Muscle layer of colon (tissue), 2 donors: Measurements from ENCODE around the gene DDR1.
"Not testable (repeated sequence)": the region's sequence is repeated elsewhere in the genome, so short reads cannot be mapped to it uniquely, and the experiment has no call there.

Source experiments
- H3K27ac ChIP-seq: one replicate; pipeline ENCODE4 v1.7.0; 2013; ENCODE audit warnings: low read depth, mild to moderate bottlenecking, low read length, moderate library complexity
- H3K27me3 ChIP-seq, 2 donors: one replicate each; pipeline ENCODE4 v1.7.0; 2013; ENCODE audit warnings: low read length in 2 of 2, mild to moderate bottlenecking in 2 of 2; ENCODE audit not compliant: insufficient read depth in 2 of 2, control insufficient read depth in 1 of 2
- H3K36me3 ChIP-seq: one replicate; pipeline ENCODE4 v1.7.0; 2013; ENCODE audit warnings: mild to moderate bottlenecking, low read length; ENCODE audit not compliant: insufficient read depth
- H3K4me1 ChIP-seq: one replicate; pipeline ENCODE4 v1.7.0; 2013; ENCODE audit warnings: mild to moderate bottlenecking, low read length; ENCODE audit not compliant: insufficient read depth
- H3K4me3 ChIP-seq, 2 donors: one replicate each; pipeline ENCODE4 v1.7.0; 2013; ENCODE audit warnings: low read length in 2 of 2, low read depth in 1 of 2, mild to moderate bottlenecking in 1 of 2, moderate library complexity in 1 of 2
- H3K9ac ChIP-seq: one replicate; pipeline ENCODE4 v1.7.0; 2013; ENCODE audit warnings: low read length
- H3K9me3 ChIP-seq: one replicate; pipeline ENCODE4 v1.7.0; 2013; ENCODE audit warnings: mild to moderate bottlenecking, low read length
- donor health status: abdominal sarcoma.
- donor health status: Adenocarcinoma of cecum.

The DDR1 gene

DNA sequence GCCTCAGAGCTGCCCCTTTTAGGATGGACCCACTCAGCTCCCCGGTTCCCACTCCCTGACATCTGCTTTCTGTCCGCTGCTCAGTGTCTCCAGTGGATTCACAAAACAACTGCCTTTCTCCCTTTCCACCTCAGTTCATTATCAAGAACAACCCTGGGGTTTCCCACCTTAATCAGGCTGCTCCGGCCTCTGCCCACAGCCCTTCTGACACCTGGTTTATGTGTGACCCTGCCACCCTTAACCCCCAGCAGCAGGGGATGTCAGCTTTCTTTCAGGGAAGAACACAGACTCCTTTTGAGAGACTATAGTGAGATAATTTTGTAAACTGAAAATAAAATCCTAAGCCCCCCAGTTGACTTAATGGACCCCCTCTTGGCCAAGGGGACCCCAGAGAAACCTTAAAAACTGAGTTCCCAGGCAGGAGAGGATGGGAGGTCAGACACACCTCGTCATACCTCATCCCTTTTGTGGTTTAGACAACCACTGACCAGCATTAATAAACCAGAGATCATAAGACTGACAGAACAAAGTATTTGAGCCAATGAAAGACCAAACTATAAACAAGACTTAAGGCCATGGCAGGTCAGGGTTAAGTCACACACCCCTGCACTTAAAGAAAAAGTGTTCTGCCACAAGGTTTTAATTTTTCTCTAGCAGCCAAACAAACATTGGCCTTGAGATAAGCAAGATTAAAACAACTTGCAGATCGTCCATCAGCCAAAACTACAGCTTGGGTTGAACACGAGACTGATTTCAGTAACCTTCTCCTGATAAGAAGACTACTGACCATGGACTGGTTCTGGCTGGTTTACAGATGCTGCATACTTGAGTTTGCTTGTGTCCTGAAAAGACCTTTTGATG is 42.4 kb upstream of the DDR1 start:
- Histone ChIP-seq H3K27ac (no peak overlapping the region), H3K36me3 (no peaks in the 10 kb centered on the region), H3K9ac (no peak overlapping the region), H3K9me3 (no peaks in the 10 kb centered on the region), H3K4me1 (peaks cover 2% of the 10 kb centered on the region), H3K27me3 (no peaks in the 10 kb centered on the region), H3K4me3 (no peak overlapping the region)

DNA sequence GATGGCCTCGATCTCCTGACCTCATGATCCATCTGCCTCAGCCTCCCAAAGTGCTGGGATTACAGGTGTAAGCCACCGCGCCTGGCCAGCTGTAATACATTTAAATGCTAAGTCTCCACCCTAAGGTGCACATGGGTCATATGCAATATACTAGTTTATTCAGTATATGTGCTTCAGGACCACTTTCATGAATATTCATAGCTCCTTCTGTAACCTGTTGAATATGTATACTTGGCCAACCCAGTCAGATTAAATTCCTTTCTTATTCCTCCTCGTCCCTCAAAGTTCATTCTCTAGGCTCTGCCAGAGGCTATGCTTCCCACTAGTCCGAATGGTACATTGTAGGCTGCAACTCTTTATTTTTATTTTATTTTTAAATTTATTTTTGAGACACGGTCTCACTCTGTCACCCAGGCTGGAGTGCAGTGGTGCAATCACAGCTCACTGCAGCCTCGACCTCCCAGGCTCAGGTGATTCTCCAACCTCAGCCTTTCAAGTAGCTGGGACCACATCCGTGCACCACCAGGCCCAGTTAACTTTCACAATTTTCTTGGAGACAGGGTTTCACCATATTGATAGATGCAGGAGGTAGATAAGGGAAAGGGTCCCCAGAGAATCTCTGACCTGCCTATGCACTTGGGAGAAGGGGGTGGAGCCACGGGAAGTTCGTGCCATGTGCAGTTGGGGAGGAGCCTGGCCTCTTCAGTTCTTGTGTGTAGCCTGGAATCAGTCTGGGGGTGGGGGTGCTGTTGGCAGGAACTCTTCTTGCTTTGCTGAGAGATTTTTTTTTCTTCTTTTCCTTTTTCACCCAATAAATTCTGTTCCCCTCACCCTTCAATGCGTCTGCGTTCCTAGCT is 41.3 kb upstream of the DDR1 start:
- no peak overlapping the region for H3K27ac ChIP-seq
- H3K36me3 ChIP-seq = no peaks in the 10 kb centered on the region
- H3K27me3 ChIP-seq = no peaks in the 10 kb centered on the region
- no peaks in the 10 kb centered on the region for H3K9me3 ChIP-seq
- H3K4me1 ChIP-seq = no peaks in the 10 kb centered on the region
- H3K4me3 ChIP-seq = no peak overlapping the region
- no peak overlapping the region for H3K9ac ChIP-seq

DNA sequence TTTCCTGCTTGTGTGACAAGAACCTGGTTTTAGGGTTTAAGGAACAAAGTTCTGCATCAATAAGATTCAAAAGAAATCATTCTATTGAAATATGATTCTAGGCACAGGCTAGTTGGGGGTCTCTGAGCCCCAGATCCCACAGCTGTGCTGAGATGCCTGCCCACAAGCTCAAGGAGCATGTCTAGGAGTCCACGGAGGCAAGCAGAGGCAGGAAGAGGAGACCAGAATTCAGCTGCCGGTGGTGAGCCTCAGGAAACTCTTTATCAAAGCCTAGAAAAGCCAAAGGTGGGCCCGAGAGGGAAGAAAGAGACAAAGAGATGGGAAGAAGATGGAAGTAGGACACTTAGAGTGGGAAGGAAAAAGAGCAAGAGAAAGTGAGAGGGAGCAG is 40.7 kb upstream of the DDR1 start:
- Histone ChIP-seq H3K36me3 (no peaks in the 10 kb centered on the region), H3K27me3 (no peaks in the 10 kb centered on the region), H3K27ac (no peak overlapping the region), H3K4me3 (no peak overlapping the region), H3K9me3 (no peaks in the 10 kb centered on the region), H3K9ac (no peak overlapping the region), H3K4me1 (no peaks in the 10 kb centered on the region)

DNA sequence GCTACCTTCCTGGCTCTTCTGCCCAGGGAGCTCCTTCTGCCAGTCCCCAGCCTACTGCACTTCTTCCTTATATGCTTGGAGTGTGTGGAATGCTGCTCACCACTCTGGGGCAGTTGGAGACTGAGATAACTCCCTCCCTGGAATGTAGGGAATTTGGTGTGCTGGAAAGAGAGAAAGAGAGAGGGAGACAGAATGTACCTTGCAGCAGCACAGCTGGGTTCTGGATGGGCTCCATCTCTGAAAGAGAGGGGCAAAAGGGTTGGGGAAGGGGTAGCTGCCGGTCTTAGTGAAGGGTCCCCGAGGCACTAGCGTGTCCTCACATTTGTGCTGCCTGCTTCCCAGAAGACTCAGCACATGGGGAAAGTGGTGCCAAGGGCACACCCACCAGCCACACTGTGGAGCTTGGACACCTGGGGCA is 40.2 kb upstream of the DDR1 start:
- no peaks in the 10 kb centered on the region for H3K4me1 ChIP-seq
- no peaks in the 10 kb centered on the region for H3K27me3 ChIP-seq
- no peaks in the 10 kb centered on the region for H3K36me3 ChIP-seq
- no peak overlapping the region for H3K9ac ChIP-seq
- H3K4me3 ChIP-seq = no peak overlapping the region
- no peak overlapping the region for H3K27ac ChIP-seq
- no peaks in the 10 kb centered on the region for H3K9me3 ChIP-seq

DNA sequence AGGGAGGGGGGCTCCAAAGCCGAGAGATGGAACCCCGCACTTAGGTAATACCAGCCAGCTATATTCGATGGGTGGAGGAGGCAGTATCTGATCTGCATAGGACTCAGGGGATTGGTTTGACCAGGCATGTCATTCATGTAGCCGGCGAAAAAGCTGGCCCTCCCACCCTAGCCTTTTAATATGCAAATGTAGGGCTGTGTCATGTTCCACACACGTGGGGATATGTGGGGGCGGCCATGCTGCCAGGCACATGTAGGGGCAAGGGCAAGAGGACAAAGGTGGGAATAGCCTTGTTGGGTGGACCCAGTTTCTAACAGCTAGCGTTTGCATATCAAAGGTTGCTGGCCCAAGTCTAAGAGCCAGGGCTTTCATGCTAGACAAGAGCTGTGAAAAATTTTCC is 39.1 kb upstream of the DDR1 start:
- no peak overlapping the region for H3K4me3 ChIP-seq
- no peaks in the 10 kb centered on the region for H3K27me3 ChIP-seq
- no peaks in the 10 kb centered on the region for H3K36me3 ChIP-seq
- no peak overlapping the region for H3K9ac ChIP-seq
- no peaks in the 10 kb centered on the region for H3K9me3 ChIP-seq
- H3K4me1 ChIP-seq = no peaks in the 10 kb centered on the region
- H3K27ac ChIP-seq = no peak overlapping the region

DNA sequence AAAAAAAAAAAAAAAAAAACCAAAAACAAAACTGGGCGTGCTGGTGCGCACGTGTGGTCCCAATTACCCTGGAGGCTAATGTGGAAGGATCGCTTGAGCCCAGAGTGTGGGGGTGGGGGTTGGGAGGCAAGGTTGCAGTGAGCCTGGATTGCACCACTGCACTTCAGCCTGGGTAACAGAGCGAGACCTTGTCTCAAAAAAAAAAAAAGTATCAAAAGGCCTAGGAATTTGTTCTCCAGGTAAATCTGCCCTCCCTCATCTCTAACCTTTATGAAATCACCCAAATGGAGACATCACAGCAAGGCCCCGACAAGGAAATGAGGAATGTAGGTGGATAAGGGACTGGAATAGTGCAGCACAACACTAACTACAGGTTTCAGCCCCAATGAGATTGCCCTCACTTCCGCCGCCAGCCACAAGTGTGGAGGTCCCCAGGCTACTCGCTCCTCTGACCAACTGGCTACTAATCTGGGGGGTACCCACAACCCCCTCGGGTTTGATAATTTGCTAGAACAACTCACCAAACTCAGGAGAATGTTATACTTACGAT is 36.8 kb upstream of the DDR1 start:
- H3K27me3 ChIP-seq = no peaks in the 10 kb centered on the region
- no peak overlapping the region for H3K9ac ChIP-seq
- no peak overlapping the region for H3K4me3 ChIP-seq

DNA sequence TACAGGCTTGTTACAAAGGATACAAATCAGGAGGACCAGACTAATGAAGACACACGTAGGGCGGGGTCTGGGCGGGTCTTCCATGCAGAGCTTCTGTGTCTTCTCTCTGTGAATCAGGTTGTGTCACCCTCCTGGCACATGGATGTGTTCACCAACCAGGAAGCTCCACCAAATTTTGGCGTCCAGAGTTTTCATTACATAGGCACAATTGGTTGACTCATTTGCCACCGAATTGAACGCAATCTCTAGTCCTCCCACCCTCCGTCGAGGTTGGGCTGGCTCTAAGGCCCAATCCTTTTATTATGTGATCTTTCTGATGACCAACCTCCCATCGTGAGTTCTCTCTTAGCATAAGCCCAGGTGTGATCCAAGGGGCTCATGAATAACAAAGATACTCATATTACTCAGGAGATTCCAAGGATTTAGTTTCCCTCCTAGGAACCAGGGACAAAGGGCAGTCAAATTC is 36.3 kb upstream of the DDR1 start:
- H3K9me3 ChIP-seq = no peaks in the 10 kb centered on the region
- H3K4me3 ChIP-seq = no peak overlapping the region
- H3K4me1 ChIP-seq = no peaks in the 10 kb centered on the region
- no peaks in the 10 kb centered on the region for H3K27me3 ChIP-seq
- no peak overlapping the region for H3K27ac ChIP-seq
- H3K9ac ChIP-seq = no peak overlapping the region
- no peaks in the 10 kb centered on the region for H3K36me3 ChIP-seq

More for the DNA sequence above, 36.8 kb upstream of the DDR1 start:
- Histone ChIP-seq H3K4me1 (no peaks in the 10 kb centered on the region), H3K36me3 (no peaks in the 10 kb centered on the region), H3K27ac (no peak overlapping the region), H3K9me3 (no peaks in the 10 kb centered on the region)

DNA sequence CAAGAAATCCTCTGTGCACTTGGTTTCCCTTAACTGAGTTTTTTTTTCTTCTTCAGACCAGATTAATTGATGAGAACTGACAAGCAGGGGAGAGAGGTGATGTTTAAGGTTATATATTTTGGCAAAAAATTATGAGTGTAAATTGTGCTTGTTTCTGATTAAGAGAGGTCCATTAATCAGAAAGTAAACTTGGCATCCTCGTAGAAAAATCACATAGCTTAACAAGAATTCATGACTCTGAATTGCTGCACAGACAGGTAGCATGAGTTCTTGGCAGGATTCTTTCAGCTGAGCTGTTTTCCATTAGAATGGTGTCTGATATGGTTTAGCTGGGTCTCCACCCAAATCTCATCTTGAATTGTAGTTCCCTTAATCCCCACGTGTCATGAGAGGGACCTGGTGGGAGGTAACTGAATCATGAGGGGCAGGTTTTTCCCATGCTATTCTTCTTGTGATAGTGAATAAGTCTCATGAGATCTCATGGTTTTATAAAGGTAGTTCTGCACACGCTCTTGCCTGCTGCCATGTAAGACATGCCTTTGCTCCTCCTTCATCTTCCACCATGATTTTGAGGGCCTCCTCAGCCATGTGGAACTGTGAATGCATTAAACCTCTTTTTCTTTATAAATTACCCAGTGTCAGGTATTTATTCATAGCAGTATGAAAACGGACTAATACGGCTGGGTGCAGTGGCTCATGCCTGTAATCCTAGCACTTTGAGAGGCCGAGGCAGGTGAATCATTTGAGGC is 34.2 kb upstream of the DDR1 start:
- Histone ChIP-seq H3K4me3 (no peak overlapping the region), H3K27me3 (no peaks in the 10 kb centered on the region), H3K36me3 (no peaks in the 10 kb centered on the region), H3K9ac (no peak overlapping the region), H3K9me3 (no peaks in the 10 kb centered on the region), H3K27ac (no peak overlapping the region), H3K4me1 (no peaks in the 10 kb centered on the region)

- H3K27me3 ChIP-seq, H3K4me3 ChIP-seq, H3K36me3 ChIP-seq, H3K9ac ChIP-seq, H3K27ac ChIP-seq, H3K4me1 ChIP-seq, H3K9me3 ChIP-seq: not testable (repeated sequence)
Observed at GRCh38 chr6:30852459-30852858, 31.9 kb upstream of the DDR1 start.

GRCh38 chr6:30854285-30855040 is 29.9 kb upstream of the DDR1 start:
- H3K9me3 ChIP-seq = no peaks in the 10 kb centered on the region
- H3K27me3 ChIP-seq = no peaks in the 10 kb centered on the region
- H3K27ac ChIP-seq = no peak overlapping the region

More at GRCh38 chr6:30854285-30855040, 29.9 kb upstream of the DDR1 start:
- H3K4me3 ChIP-seq = no peak overlapping the region
- H3K9ac ChIP-seq = no peak overlapping the region
- H3K36me3 ChIP-seq = no peaks in the 10 kb centered on the region
- H3K4me1 ChIP-seq = no peaks in the 10 kb centered on the region
